Amniotic epithelial cell (primary cell): ENCODE measurements around the gene KCNJ15.
A peak's percentile ranks its signal among the peaks of the same experiment; 100 is the strongest.

Experiments
- DNase-seq: peaks from one replicate; pipeline ENCODE4 v3.0.0-alpha.2; 2010; ENCODE audit warnings: low read depth

The KCNJ15 gene

GRCh38 chr21:38268864-38269575 lies 12.2 kb downstream of the KCNJ15 start:
- no peak for DNase-seq

- DNase-seq: no peak
Measured at GRCh38 chr21:38269576-38269936, 12.8 kb downstream of the KCNJ15 start.

- no peak for DNase-seq
Measured at GRCh38 chr21:38272215-38272614, 15.4 kb downstream of the KCNJ15 start.

- no peak for DNase-seq
Measured at GRCh38 chr21:38273745-38274542, 17.2 kb downstream of the KCNJ15 start.

GRCh38 chr21:38277501-38278131 lies 20.8 kb downstream of the KCNJ15 start:
- DNase-seq: peak; percentile 100

- DNase-seq: peak; percentile 45
Measured at GRCh38 chr21:38280454-38280853, 23.7 kb downstream of the KCNJ15 start.

- no peak for DNase-seq
Measured at GRCh38 chr21:38280867-38281266, 24.1 kb downstream of the KCNJ15 start.

GRCh38 chr21:38282921-38283320 lies 26.1 kb downstream of the KCNJ15 start:
- peak; percentile 90 for DNase-seq

- DNase-seq: no peak
Measured at GRCh38 chr21:38284216-38284615, 27.4 kb downstream of the KCNJ15 start.

GRCh38 chr21:38286739-38287471 lies 30.1 kb downstream of the KCNJ15 start:
- DNase-seq: no peak

GRCh38 chr21:38287476-38287875 lies 30.7 kb downstream of the KCNJ15 start:
- DNase-seq: no peak

GRCh38 chr21:38289705-38290485 lies 33.1 kb downstream of the KCNJ15 start:
- peak; percentile 100 for DNase-seq

GRCh38 chr21:38290809-38291208 lies 34.0 kb downstream of the KCNJ15 start:
- no peak for DNase-seq

GRCh38 chr21:38291874-38292273 lies 35.1 kb downstream of the KCNJ15 start:
- DNase-seq: no peak

- DNase-seq: no peak
Measured at GRCh38 chr21:38293113-38293512, 36.3 kb downstream of the KCNJ15 start.

GRCh38 chr21:38293765-38294164 lies 37.0 kb downstream of the KCNJ15 start:
- DNase-seq: no peak

GRCh38 chr21:38294609-38295008 lies 37.8 kb downstream of the KCNJ15 start:
- DNase-seq: no peak

GRCh38 chr21:38295997-38296764 lies 39.4 kb downstream of the KCNJ15 start:
- DNase-seq: peak; percentile 63

GRCh38 chr21:38297194-38297631 lies 40.4 kb downstream of the KCNJ15 start:
- DNase-seq: peak; percentile 75

- no peak for DNase-seq
Measured at GRCh38 chr21:38297871-38298270, 41.1 kb downstream of the KCNJ15 start.

- no peak for DNase-seq
Measured at GRCh38 chr21:38298832-38299231, 42.0 kb downstream of the KCNJ15 start.
